Panc1 (cell line): ENCODE results near the gene PRMT3. TPM values are rescaled to one million over a fixed set of nuclear protein-coding genes. Genes with fewer than 3 reads are reported as not detected.
A peak's percentile ranks its signal among the peaks of the same experiment; 100 is the strongest.

ENCODE experiments used
- ATAC-seq: fragments of 200-7000 bp; cut with Tn5 transposase; 2 replicates; pipeline ENCODE4 v1.9.1; 2020; ENCODE audit warnings: mild to moderate bottlenecking, moderate library complexity
- BruUV-seq: library from RNA; stranded (reverse); fragments of 400-500 nt; replicated peaks from 2 replicates; lab custom pipeline; 2021; lab: Mats Ljungman, UMichigan
- CTCF ChIA-PET: fragments of 300-600 bp; sonication (Branson Sonifier 250); formaldehyde crosslinking; loops from one replicate; lab custom pipeline; 2022; ENCODE audit warnings: antibody characterized with exemption; lab: Charles Lee
- POLR2A ChIA-PET: fragments of 300-600 bp; sonication (Branson Sonifier 250); formaldehyde crosslinking; loops from one replicate; lab custom pipeline; 2022; ENCODE audit warnings: antibody characterized with exemption; lab: Charles Lee
- DNase-seq: peaks from one replicate; pipeline ENCODE4 v3.0.0-alpha.2; 2010; ENCODE audit warnings: low read depth, low spot score
- H3K27ac ChIP-seq: 2 replicates; pipeline ENCODE4 v1.5.1; 2011; ENCODE audit warnings: mild to moderate bottlenecking, low read length, inconsistent platforms
- H3K27me3 ChIP-seq: fragments of 200-500 bp; sonication (Bioruptor generic); 2 replicates; pipeline ENCODE4 v1.6.0; 2014; ENCODE audit warnings: low read length, inconsistent platforms; ENCODE audit not compliant: control insufficient read depth, insufficient read depth
- H3K36me3 ChIP-seq: fragments of 200-500 bp; sonication (Bioruptor generic); 2 replicates; pipeline ENCODE4 v1.5.1; 2014; ENCODE audit warnings: inconsistent platforms, mild to moderate bottlenecking, low read length, moderate library complexity; ENCODE audit not compliant: control insufficient read depth, insufficient read depth
- H3K4me1 ChIP-seq: 2 replicates; pipeline ENCODE4 v1.5.1; 2011; ENCODE audit warnings: inconsistent platforms, mild to moderate bottlenecking, low read length, moderate library complexity; ENCODE audit not compliant: control insufficient read depth, insufficient read depth
- H3K4me3 ChIP-seq, 2 experiments: 2 replicates each; pipeline ENCODE4 v1.5.1; 2011 to 2012; ENCODE audit warnings: low read depth in 2 of 2, low read length in 2 of 2, mild to moderate bottlenecking in 2 of 2, inconsistent platforms in 1 of 2, moderate library complexity in 1 of 2
- H3K9me3 ChIP-seq: fragments of 200-500 bp; sonication (Bioruptor generic); 2 replicates; pipeline ENCODE4 v1.5.1; 2014; ENCODE audit warnings: low read depth, mild to moderate bottlenecking, inconsistent platforms, low read length, moderate library complexity; ENCODE audit not compliant: control insufficient read depth, insufficient read depth
- CTCF ChIP-seq: fragments of 450-650 bp; IDR thresholded peaks from 2 replicates; pipeline ENCODE4 v1.5.1; 2017; ENCODE audit warnings: mild to moderate bottlenecking
- POLR2AphosphoS5 ChIP-seq: IDR thresholded peaks from 2 replicates; pipeline ENCODE4 v1.6.1; 2012; ENCODE audit warnings: mild to moderate bottlenecking, low read depth, low read length, moderate library complexity
- SIN3A ChIP-seq: IDR thresholded peaks from 2 replicates; pipeline ENCODE4 v1.6.1; 2012; ENCODE audit warnings: low read depth, mild to moderate bottlenecking, low read length, moderate library complexity, borderline replicate concordance; ENCODE audit not compliant: insufficient read depth
- TCF7L2 ChIP-seq: IDR thresholded peaks from 2 replicates; pipeline ENCODE4 v1.6.1; 2011; ENCODE audit warnings: mild to moderate bottlenecking, low read depth, low read length, inconsistent platforms
- in situ Hi-C: cut with HindIII; loops from 2 replicates; pipeline ENCODE4 v1.10.0; 2016; ENCODE audit warnings: low sequenced_read_pairs, low pct_unique_long_range_greater_than_20kb
- intact Hi-C: fragments of 100-400 bp; cut with micrococcal nuclease; formaldehyde crosslinking; loops from one replicate; pipeline ENCODE4 v1.10.0; 2022; ENCODE audit not compliant: unreplicated experiment
- total RNA-seq: library from RNA; stranded (reverse); gene quantifications from one replicate; pipeline ENCODE4 v1.2.1, GENCODE V29; 2021; ENCODE audit not compliant: unreplicated experiment
- TF ChIP-seq, protein P1 (sequence below), 2 experiments: IDR thresholded peaks; 2 replicates each; pipeline ENCODE4 v1.6.1; 2011 to 2012; ENCODE audit warnings: low read depth in 2 of 2, control low read depth in 1 of 2, low read length in 1 of 2, mild to moderate bottlenecking in 1 of 2, moderate library complexity in 1 of 2; ENCODE audit not compliant: insufficient read depth in 1 of 2

Gene PRMT3
- total RNA-seq, 1 experiment from 2014 or later, result 31.2 TPM

DNA sequence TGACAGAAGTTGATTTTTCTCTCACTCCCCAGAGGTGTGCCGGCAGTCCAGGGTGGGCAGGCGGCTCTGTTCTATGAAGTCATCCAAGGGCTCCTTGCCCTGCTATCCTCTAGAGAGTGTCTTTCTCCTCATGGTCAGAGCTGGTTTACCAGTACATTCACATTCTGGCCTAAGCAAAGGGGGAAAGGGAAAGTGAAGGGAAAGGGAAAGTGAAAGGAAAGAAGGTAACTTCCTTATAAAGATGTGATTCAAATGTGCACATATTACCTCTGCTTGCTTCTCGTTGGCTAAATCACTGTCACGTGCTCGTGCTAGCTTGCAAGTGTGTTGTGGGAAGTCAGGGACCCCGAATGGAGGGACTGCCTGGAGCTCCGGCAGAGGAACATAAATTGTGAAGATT is 26.9 kb upstream of the PRMT3 start:
- TF ChIP-seq TCF7L2 (no peak), POLR2AphosphoS5 (no peak), CTCF (no peak), SIN3A (no peak)
- TF ChIP-seq, protein P1, sequence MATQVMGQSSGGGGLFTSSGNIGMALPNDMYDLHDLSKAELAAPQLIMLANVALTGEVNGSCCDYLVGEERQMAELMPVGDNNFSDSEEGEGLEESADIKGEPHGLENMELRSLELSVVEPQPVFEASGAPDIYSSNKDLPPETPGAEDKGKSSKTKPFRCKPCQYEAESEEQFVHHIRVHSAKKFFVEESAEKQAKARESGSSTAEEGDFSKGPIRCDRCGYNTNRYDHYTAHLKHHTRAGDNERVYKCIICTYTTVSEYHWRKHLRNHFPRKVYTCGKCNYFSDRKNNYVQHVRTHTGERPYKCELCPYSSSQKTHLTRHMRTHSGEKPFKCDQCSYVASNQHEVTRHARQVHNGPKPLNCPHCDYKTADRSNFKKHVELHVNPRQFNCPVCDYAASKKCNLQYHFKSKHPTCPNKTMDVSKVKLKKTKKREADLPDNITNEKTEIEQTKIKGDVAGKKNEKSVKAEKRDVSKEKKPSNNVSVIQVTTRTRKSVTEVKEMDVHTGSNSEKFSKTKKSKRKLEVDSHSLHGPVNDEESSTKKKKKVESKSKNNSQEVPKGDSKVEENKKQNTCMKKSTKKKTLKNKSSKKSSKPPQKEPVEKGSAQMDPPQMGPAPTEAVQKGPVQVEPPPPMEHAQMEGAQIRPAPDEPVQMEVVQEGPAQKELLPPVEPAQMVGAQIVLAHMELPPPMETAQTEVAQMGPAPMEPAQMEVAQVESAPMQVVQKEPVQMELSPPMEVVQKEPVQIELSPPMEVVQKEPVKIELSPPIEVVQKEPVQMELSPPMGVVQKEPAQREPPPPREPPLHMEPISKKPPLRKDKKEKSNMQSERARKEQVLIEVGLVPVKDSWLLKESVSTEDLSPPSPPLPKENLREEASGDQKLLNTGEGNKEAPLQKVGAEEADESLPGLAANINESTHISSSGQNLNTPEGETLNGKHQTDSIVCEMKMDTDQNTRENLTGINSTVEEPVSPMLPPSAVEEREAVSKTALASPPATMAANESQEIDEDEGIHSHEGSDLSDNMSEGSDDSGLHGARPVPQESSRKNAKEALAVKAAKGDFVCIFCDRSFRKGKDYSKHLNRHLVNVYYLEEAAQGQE (IDR thresholded peaks at IDR 0.05; ENCODE audit: insufficient read depth in 1 of 2, low read depth in 2 of 2, low read length in 1 of 2), result no peak
- no peaks in the 10 kb centered on the region for H3K27me3 ChIP-seq
- intact Hi-C loops (no loop called here), in situ Hi-C loops (no loop called here)
- ChIA-PET POLR2A (no interaction called here), CTCF (interaction anchor here (0.8 kb wide), 1 partner anchor 37 kb away, joined by 10 read pairs; no protein-coding TSS in a partner anchor)
- ATAC-seq, result peak; percentile 35; the same call in 1 of the 2 replicates
- H3K27ac ChIP-seq, result peak overlapping the region; percentile 61; the same call in 1 of the 2 replicates
- no peaks in the 10 kb centered on the region for H3K36me3 ChIP-seq
- no peaks in the 10 kb centered on the region for H3K9me3 ChIP-seq
- no peak for DNase-seq
- H3K4me3 ChIP-seq, result peak overlapping the region in 1 of 2 experiments; percentile 27; a peak in 2 of 4 replicates
- H3K4me1 ChIP-seq, result peaks cover 19% of the 10 kb centered on the region
- BruUV-seq, result no TSS peak

GRCh38 chr11:20362481-20362880 is 25.0 kb upstream of the PRMT3 start:
- intact Hi-C loops, result no loop called here

More at GRCh38 chr11:20362481-20362880, 25.0 kb upstream of the PRMT3 start:
- ATAC-seq (no peak), DNase-seq (no peak)
- H3K9me3 ChIP-seq, result no peaks in the 10 kb centered on the region
- BruUV-seq, result no TSS peak
- no peaks in the 10 kb centered on the region for H3K36me3 ChIP-seq
- ChIA-PET CTCF (no interaction called here), POLR2A (no interaction called here)
- H3K27ac ChIP-seq, result peak overlapping the region; percentile 95; the same call in 1 of the 2 replicates
- in situ Hi-C loops, result no loop called here
- no peak overlapping the region for H3K4me3 ChIP-seq
- TF ChIP-seq TCF7L2 (no peak), SIN3A (no peak), POLR2AphosphoS5 (no peak), CTCF (no peak)
- TF ChIP-seq, protein P1 (IDR thresholded peaks at IDR 0.05; ENCODE audit: insufficient read depth in 1 of 2, low read depth in 2 of 2, low read length in 1 of 2), result no peak
- no peaks in the 10 kb centered on the region for H3K27me3 ChIP-seq
- peaks cover 32% of the 10 kb centered on the region for H3K4me1 ChIP-seq
